ENCODE results near the gene SLC6A8.
"Not testable (repeated sequence)": the region's sequence is repeated elsewhere in the genome, so short reads cannot be mapped to it uniquely, and the experiment has no call there.

Gene SLC6A8

GRCh38 chrX:153690466-153690865, 2.7 kb downstream of the SLC6A8 start:
- Histone ChIP-seq H3K4me2 (ENCODE audit: low read length) (no peak overlapping the region), H3K27me3 (ENCODE audit: low read depth, low read length) (no peaks in the 10 kb centered on the region), H3K4me1 (ENCODE audit: low read length) (no peaks in the 10 kb centered on the region), H2AFZ (ENCODE audit: low read depth, low read length) (no peak overlapping the region), H4K20me1 (ENCODE audit: insufficient read depth, low read length) (no peaks in the 10 kb centered on the region), H3K4me3 (ENCODE audit: low read length) (no peak overlapping the region), H3K9me3 (ENCODE audit: insufficient read depth, low read length) (no peaks in the 10 kb centered on the region), H3K27ac (ENCODE audit: low read length) (no peak overlapping the region), H3K36me3 (replicated peaks; ENCODE audit: low read depth, low read length) (no peaks in the 10 kb centered on the region), H3K9ac (ENCODE audit: low read length) (no peak overlapping the region), H3K79me2 (ENCODE audit: low read length) (no peaks in the 10 kb centered on the region)
- no peak for TF ChIP-seq CTCF (IDR thresholded peaks at IDR 0.05; ENCODE audit: low read depth, low read length)
- TF ChIP-seq EZH2phosphoT487 (IDR thresholded peaks at IDR 0.05; ENCODE audit: low read depth) = no peak

- not testable (repeated sequence) for H3K36me3 ChIP-seq (replicated peaks; ENCODE audit: low read depth, low read length); H2AFZ ChIP-seq (ENCODE audit: low read depth, low read length); H3K4me2 ChIP-seq (ENCODE audit: low read length); H3K27ac ChIP-seq (ENCODE audit: low read length); H3K4me3 ChIP-seq (ENCODE audit: low read length); H4K20me1 ChIP-seq (ENCODE audit: insufficient read depth, low read length); H3K9me3 ChIP-seq (ENCODE audit: insufficient read depth, low read length); H3K79me2 ChIP-seq (ENCODE audit: low read length); H3K9ac ChIP-seq (ENCODE audit: low read length); H3K4me1 ChIP-seq (ENCODE audit: low read length); H3K27me3 ChIP-seq (ENCODE audit: low read depth, low read length)
Measured at GRCh38 chrX:153691032-153691827, 3.5 kb downstream of the SLC6A8 start.

- Histone ChIP-seq H3K27ac (ENCODE audit: low read length) (no peak overlapping the region), H3K4me2 (ENCODE audit: low read length) (no peak overlapping the region), H3K9me3 (ENCODE audit: insufficient read depth, low read length) (no peaks in the 10 kb centered on the region), H3K4me3 (ENCODE audit: low read length) (no peak overlapping the region), H4K20me1 (ENCODE audit: insufficient read depth, low read length) (no peaks in the 10 kb centered on the region), H3K4me1 (ENCODE audit: low read length) (no peaks in the 10 kb centered on the region), H3K27me3 (ENCODE audit: low read depth, low read length) (no peaks in the 10 kb centered on the region), H3K79me2 (ENCODE audit: low read length) (no peaks in the 10 kb centered on the region), H3K9ac (ENCODE audit: low read length) (no peak overlapping the region), H3K36me3 (replicated peaks; ENCODE audit: low read depth, low read length) (no peaks in the 10 kb centered on the region), H2AFZ (ENCODE audit: low read depth, low read length) (no peak overlapping the region)
- no peak for TF ChIP-seq EZH2phosphoT487 (IDR thresholded peaks at IDR 0.05; ENCODE audit: low read depth)
- no peak for TF ChIP-seq CTCF (IDR thresholded peaks at IDR 0.05; ENCODE audit: low read depth, low read length)
Measured at GRCh38 chrX:153692003-153692402, 4.3 kb downstream of the SLC6A8 start.

- Histone ChIP-seq H3K9ac (ENCODE audit: low read length) (no peak overlapping the region), H3K27ac (ENCODE audit: low read length) (no peak overlapping the region), H3K4me2 (ENCODE audit: low read length) (no peak overlapping the region), H3K36me3 (replicated peaks; ENCODE audit: low read depth, low read length) (no peaks in the 10 kb centered on the region), H4K20me1 (ENCODE audit: insufficient read depth, low read length) (no peaks in the 10 kb centered on the region), H3K27me3 (ENCODE audit: low read depth, low read length) (no peaks in the 10 kb centered on the region), H2AFZ (ENCODE audit: low read depth, low read length) (no peak overlapping the region), H3K9me3 (ENCODE audit: insufficient read depth, low read length) (no peaks in the 10 kb centered on the region), H3K4me3 (ENCODE audit: low read length) (no peak overlapping the region), H3K79me2 (ENCODE audit: low read length) (no peaks in the 10 kb centered on the region), H3K4me1 (ENCODE audit: low read length) (no peaks in the 10 kb centered on the region)
- TF ChIP-seq EZH2phosphoT487 (IDR thresholded peaks at IDR 0.05; ENCODE audit: low read depth) (no peak), CTCF (IDR thresholded peaks at IDR 0.05; ENCODE audit: low read depth, low read length) (no peak)
Measured at GRCh38 chrX:153692611-153693156, 5.0 kb downstream of the SLC6A8 start.

Data from OCI-LY3 (cell line).